ENCODE data around the gene DIS3L2. TPM values are rescaled to one million over a fixed set of nuclear protein-coding genes. Genes with fewer than 3 reads are reported as not detected.

The DIS3L2 gene
- total and polyA plus RNA-seq, 12 donors, result 20.0 to 54.7 (median 30.5) TPM

GRCh38 chr2:232260075-232260474 is 298.6 kb downstream of the DIS3L2 start:
- H3K9me3 ChIP-seq (replicated peaks in 1 of 3), result no peaks in the 10 kb centered on the region
- peak in 3 of 7 donors; percentile 15 to 53 (median 21) for DNase-seq
- H3K27me3 ChIP-seq, result no peaks in the 10 kb centered on the region
- intact Hi-C loops (cut with DNase I), result no loop called here
- H3K4me1 ChIP-seq (replicated peaks in 1 of 2), result no peaks in the 10 kb centered on the region
- H3K27ac ChIP-seq, result no peak overlapping the region
- TF ChIP-seq POLR2A (IDR thresholded peaks at IDR 0.05) (no peak), CTCF (IDR thresholded peaks at IDR 0.05) (no peak)
- no peak overlapping the region for H3K4me3 ChIP-seq
- WGBS, 4 donors, result 54 to 61% (median 58%) methylated on average over 3 of the region's 3 CpGs
- peaks cover 0 to 17% of the 10 kb centered on the region in 2 donors for H3K36me3 ChIP-seq (replicated peaks in 1 of 2)

GRCh38 chr2:232261776-232262175 is 300.3 kb downstream of the DIS3L2 start:
- Histone ChIP-seq H3K4me3 (no peak overlapping the region), H3K27me3 (no peaks in the 10 kb centered on the region), H3K36me3 (replicated peaks in 1 of 2) (peaks cover 0 to 17% of the 10 kb centered on the region in 2 donors), H3K9me3 (replicated peaks in 1 of 3) (no peaks in the 10 kb centered on the region), H3K4me1 (replicated peaks in 1 of 2) (no peaks in the 10 kb centered on the region), H3K27ac (no peak overlapping the region)
- intact Hi-C loops (cut with DNase I), result no loop called here
- TF ChIP-seq POLR2A (IDR thresholded peaks at IDR 0.05), result no peak
- TF ChIP-seq CTCF (IDR thresholded peaks at IDR 0.05), result no peak
- DNase-seq, result no peak
- WGBS, 4 donors, result 95 to 99% (median 97%) methylated on average over 2 of the region's 2 CpGs

- Histone ChIP-seq H3K4me1 (replicated peaks in 1 of 2) (peaks cover 0 to 2% of the 10 kb centered on the region in 2 donors), H3K27ac (no peak overlapping the region), H3K9me3 (replicated peaks in 1 of 3) (no peaks in the 10 kb centered on the region), H3K36me3 (replicated peaks in 1 of 2) (peaks cover 0 to 17% of the 10 kb centered on the region in 2 donors), H3K27me3 (no peaks in the 10 kb centered on the region), H3K4me3 (no peak overlapping the region)
- peak in 1 of 7 donors; percentile 45 for DNase-seq
- intact Hi-C loops (cut with DNase I), result no loop called here
- WGBS, 4 donors, result 87 to 95% (median 89%) methylated on average over 15 of the region's 15 CpGs
- TF ChIP-seq POLR2A (IDR thresholded peaks at IDR 0.05), result no peak
- no peak for TF ChIP-seq CTCF (IDR thresholded peaks at IDR 0.05)
Measured at GRCh38 chr2:232263295-232263694, 301.8 kb downstream of the DIS3L2 start.

GRCh38 chr2:232264081-232264480 is 302.6 kb downstream of the DIS3L2 start:
- 85 to 94% (median 92%) methylated on average over 3 to 4 of the region's 4 CpGs for WGBS, 4 donors
- Histone ChIP-seq H3K4me1 (replicated peaks in 1 of 2) (peaks cover 0 to 5% of the 10 kb centered on the region in 2 donors), H3K4me3 (no peak overlapping the region), H3K36me3 (replicated peaks in 1 of 2) (peaks cover 0 to 17% of the 10 kb centered on the region in 2 donors), H3K27me3 (no peaks in the 10 kb centered on the region), H3K27ac (no peak overlapping the region), H3K9me3 (replicated peaks in 1 of 3) (no peaks in the 10 kb centered on the region)
- intact Hi-C loops (cut with DNase I), result no loop called here
- TF ChIP-seq POLR2A (IDR thresholded peaks at IDR 0.05) (no peak), CTCF (IDR thresholded peaks at IDR 0.05) (no peak)
- DNase-seq, result peak in 1 of 7 donors; percentile 21
